GM21360 (cell line): ENCODE measurements around the gene LRRC34.

Source experiments
- ATAC-seq: cut with Tn5 transposase; IDR thresholded peaks from one replicate; pipeline ENCODE4 v1.9.1; 2021; ENCODE audit warnings: mild to moderate bottlenecking, moderate library complexity; ENCODE audit not compliant: unreplicated experiment

LRRC34 gene

DNA sequence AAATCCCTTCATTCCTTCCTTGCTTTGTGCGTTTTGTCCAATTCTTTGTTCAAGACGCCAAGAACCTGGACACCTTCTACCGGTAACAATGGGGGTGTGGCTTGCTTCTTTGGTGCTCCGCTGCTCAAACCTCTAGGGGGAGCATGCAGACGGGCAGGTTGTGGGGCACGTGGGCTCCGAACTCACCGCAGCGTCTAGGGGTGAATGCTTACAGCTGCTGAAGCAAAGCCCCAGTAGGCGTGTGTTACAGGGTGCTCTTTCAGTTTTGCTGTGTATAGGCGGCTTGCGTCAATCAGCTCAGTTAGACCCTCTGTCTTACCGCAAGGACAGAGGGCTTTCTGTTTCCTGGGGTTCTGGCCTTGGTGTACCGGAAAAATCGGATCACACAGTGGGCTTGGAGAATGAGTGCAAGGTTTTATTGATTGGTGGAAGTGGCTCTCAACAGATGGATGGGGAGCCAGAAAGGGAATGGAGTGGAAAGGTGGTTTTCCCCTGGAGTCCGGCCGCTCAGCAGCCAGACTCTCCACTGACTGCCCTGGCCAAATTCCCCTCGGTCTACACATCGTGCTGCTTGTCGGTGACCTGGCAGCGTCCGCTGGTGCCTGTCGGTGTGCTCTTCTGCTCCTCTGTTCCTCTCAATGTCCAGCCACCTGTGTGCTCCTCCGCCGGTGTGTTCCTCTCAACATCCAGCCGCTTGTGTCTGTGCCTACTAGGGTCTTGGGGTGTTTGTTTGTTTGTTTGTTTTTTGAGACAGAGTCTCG, 1.2 kb upstream of the LRRC34 start:
- peak; percentile 90 for ATAC-seq

DNA sequence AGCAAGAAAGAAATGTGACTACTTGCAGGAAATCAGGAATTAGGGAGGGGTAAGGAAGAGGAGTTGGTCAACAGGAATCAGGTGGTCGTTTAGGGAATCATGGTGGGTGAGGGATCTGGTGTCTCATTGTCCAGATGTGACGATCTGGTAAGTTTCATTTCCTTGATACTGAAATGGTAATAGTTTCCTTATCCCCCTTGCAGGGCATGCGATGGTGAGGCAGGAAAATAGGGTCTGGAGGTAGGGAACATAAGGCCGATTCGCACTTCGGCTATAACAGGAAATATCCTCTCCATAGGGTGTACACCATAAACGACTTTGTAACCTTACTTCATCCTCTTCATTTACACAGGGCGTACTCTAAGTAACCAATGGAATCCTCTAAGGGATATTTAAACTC, 574 bp upstream of the LRRC34 start:
- ATAC-seq: no peak

DNA sequence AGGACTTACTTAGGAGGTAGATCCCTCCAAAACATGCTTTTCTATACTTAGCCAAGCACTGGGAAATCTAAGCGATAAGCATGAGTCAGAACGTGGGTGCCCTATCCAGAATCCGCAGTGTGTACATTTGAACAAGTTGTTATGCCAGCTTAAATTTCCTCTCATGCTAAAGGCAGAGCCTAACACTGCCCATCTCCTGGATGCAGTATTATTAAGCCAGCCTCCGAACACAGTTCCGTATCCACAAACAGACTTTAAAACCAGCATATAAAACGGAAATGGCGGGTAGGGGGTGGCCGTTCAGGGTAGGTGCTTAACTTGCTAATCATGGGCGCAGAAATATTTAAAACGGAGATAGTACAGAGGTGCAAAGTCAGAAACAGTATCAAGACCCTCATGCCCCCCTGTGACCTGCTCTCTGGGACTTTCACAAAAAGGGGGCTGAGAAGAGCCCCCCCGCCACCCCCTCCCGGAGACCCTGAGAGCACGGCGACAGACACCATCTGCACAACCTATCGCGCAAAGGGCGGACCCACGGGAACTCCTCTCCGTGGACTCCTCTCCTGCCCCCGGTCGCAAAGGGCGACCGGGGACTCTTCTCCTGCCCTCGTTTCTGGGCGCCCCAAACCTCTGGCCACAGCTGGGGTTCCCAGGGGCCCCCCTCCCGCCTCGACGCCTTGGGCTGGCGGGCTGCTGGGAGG, 923 bp downstream of the LRRC34 start:
- peak; percentile 1 for ATAC-seq

DNA sequence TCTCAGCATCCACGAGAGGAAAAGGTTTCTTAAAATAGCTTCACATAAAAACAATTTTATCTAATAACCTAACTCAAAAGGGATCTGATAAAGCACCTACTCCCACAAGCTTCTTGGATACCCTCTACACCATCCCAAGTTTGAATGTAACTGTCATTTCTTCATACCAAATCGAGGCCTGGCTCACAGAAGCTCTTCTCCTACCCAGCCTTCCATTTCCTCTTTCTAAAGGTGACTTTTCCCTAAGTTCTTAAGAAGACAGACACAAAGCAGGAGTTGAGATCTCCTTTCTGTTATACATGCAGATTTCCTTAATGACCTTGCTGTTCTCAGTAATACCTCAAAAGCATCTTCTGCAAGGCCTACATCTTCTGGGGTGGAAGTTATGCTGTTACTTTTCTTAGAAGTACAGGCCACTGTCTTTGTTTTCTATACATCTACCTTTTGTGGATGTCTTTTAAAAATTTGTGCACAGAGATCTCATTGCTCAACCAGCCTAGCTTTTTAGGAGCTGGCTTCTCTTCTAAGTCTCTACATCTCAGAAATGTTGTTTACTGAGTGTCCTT, 3.4 kb downstream of the LRRC34 start:
- no peak for ATAC-seq

DNA sequence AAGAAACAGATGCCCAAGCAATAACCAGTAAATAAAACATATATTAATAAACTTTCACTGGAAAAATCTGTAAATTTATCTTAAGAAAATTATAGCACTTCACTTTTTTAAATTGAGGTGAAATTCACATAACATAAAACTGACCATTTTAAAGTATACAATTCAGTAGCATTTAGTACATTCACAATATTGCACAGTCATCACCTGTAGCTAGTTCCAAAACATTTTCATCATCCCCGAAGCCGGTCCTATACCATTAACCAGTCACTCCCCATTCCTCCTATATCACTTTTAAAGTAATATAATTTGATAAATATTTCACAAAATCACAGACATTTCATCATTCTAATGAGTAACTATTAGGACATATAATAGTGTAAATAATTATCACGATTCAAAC, 8.0 kb downstream of the LRRC34 start:
- no peak for ATAC-seq

GRCh38 chr3:169792359-169792758, 20.3 kb downstream of the LRRC34 start:
- ATAC-seq: no peak

DNA sequence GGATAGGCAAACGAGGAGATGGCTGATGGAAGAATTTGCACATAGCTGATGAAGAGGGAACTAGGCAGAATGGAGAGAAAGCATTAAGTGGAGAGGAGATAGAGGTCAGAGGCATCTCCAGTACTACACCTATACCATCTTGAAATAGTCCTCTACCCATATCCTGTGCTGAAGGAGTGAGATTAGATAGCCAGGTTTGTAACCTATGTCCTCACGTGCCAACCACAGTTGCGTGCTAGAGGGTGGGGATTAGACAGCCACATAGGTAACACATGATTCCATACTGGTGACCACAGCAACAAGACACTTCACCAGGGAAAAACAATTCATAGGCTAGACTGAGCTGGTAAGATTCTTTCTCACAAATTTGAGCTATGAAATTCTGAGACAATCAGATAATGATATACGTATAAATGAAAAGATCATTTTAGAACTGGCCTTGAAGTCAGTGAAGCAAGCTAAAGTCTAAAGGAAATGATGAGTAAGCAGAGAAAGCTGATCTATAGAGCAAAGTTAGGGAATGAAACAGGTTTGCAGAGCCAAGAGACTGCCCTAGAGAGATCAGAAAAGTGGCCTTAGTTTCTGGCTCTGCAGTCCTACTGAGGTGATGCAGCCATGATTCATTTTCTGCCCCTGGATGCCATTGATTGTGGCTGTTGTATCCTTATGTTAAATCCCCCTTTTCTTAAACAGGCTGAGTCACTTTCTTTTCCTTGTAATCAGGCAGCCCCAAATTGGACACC, 21.8 kb downstream of the LRRC34 start:
- no peak for ATAC-seq

DNA sequence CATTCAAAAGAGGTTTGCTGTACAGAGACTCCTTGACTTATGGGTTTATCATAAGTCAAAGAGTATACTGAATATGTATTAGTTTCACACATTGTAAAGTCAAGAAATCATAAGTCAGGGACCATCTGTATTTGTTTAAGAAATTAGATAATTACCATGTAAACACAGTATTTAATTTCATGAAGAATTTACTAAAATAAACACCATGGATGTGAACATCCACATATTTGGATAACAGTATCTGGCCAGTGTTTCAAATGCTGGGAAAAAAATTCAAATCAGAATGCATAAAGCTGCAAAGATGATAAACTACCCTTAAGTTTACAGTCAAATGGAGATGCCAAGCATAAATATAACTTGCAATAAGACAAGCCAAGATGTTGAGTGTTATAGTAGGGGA, 22.5 kb downstream of the LRRC34 start:
- no peak for ATAC-seq

DNA sequence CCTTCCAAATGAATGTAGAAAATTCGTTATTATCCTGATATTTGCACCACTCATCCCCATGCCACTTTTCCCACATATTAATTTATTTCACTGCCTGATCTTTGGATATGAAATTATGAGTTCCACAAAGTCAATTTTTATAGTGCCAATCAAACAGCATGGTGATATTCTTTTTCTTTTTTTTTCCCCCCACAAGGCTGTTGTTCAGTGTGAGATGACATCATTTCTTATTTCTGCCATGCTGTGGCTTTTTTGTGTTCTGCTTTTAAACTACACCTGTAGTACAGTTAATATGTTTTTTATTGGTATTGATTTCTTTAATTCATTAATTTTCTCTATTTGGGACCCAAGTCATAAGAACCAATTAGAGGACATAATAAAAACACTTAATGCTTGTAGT, 24.9 kb downstream of the LRRC34 start:
- ATAC-seq: no peak

GRCh38 chr3:169787120-169787519, 25.6 kb downstream of the LRRC34 start:
- ATAC-seq: no peak

- no peak for ATAC-seq
Measured at GRCh38 chr3:169781209-169781855, 31.4 kb downstream of the LRRC34 start.

DNA sequence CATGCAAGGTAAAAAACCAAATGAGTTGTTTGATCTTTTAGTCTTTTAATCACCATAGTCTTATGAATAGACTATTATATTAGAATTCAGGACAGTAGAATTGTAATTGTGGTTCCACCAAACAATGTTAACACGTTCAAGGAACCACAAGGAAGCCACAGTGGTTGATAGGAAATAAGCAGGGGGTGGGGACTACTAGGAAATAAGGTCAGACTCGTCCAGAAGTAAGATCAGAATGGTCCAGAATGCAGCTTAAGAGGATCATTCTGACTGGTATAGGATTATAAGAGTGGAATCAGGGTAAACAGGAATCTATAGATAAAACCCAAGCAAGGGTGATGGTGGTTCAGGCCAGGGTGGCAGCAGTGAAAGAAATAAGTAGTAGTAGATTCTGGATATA, 32.0 kb downstream of the LRRC34 start:
- ATAC-seq: no peak

DNA sequence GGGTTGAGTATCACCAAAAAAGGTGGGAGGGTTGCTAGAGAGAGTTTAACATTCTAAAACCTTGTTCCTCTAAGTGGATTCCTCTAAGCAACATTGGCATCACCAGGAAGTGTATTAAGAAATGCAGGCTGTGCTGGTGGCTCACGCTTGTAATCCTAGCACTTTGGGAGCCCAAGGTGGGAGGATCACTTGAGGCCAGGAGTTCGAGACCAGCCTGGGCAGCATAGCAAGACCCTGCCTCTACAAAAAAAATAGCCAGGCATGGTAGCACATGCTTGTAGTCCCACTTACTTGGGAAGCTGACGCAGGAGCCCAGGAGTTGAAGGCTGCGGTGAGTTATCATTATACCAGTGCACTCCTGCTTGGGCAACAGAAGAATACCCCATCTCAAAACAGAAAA, 34.9 kb downstream of the LRRC34 start:
- no peak for ATAC-seq

- ATAC-seq: no peak
Measured at GRCh38 chr3:169774186-169774585, 38.5 kb downstream of the LRRC34 start.

DNA sequence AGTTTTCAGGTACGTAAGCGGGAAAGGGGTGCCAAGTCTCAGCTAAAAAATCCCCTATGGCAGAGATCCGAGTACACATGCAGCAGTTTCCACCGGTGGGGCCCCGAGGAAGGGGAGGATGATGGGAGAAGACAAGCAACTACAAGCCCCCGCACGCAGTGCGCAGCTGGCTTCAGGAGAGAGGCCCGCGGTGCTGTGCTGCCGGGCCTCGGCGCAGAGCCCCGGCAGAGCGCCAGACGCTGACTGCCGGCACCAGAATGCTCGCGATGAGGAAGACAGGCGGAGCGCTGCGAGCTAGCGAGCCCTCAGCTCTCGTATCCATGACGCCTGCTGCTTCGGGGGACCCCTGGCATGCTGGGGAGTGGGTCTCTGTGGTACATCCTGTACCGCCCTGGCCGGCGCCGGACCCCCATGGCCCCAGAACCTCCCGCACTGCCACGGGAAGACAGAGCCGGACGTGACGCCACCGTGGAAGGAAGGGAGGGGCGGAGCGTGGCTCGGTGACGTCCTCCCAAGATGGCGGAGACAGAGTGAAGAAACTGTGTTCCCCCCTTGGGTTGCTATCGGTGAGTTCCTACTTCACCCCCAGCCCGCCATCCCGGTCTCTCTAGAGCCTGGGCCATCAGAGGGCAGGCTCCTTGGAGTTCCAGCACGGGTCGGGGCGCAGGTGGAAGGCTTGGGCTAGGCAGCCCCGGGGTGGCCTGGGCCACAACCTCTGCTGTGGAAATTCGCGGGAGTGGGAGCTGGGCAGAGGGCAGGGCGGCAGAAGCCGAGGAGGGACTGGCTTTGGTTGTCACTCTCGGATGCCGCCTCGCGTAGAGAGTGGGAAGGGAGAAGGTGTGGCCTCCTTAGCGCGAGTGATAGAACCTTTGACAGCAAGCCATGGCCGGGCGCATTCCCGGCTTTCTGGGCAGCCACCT, 39.5 kb downstream of the LRRC34 start, which contains the start of gene MYNN:
Gene MYNN, plus strand, starts transcription at position 500 of the 920 bp plus-strand sequence. CDS start 900 bp downstream, outside the sequence.
- ATAC-seq: peak; percentile 74

DNA sequence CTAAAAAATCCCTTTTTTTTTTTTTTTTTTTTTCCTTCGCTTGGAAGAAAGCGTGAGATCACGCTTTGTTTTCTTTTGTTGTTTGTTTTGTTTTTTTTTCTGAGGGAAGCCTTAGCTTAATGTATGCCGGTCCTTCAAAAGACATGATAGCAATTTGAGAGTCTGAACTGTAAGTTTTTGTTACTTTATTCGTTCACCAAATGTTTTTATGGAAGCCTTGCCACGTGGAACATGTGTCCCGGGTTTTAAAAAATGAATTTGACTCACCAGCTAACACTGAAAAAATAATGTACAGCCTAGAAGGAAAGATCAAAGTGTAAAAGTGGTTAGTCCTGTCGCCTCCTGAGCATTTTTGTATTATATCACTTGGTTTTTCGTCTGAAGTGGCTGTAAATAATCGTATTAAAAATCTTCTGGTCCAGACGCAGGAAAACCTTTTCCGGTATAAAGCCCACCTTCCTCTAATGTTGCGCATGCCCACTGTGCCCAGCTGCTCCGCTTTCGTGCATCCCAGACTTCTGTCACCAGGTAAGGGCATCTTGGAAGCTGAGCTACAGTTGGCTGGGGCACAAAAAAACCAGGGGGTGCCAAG, 40.3 kb downstream of the LRRC34 start:
- peak; percentile 13 for ATAC-seq

GRCh38 chr3:169771497-169772304, 41.0 kb downstream of the LRRC34 start:
- no peak for ATAC-seq
